Progenitor cell of endocrine pancreas (in vitro differentiated cells): ENCODE data around the gene C17orf78. TPM values are rescaled to one million over a fixed set of nuclear protein-coding genes. Genes with fewer than 3 reads are reported as not detected.

Source experiments
- DNase-seq: peaks from one replicate; pipeline ENCODE4 v3.0.0; 2021; ENCODE audit warnings: low spot score; ENCODE audit not compliant: unreplicated experiment
- H3K27ac Mint-ChIP-seq: 2 replicates; pipeline ENCODE4 v1.8.0; 2021; ENCODE audit warnings: mild to moderate bottlenecking, moderate library complexity, mixed read lengths
- H3K27me3 Mint-ChIP-seq: 2 replicates; pipeline ENCODE4 v1.8.0; 2021; ENCODE audit warnings: mixed read lengths
- H3K36me3 Mint-ChIP-seq: 2 replicates; pipeline ENCODE4 v1.8.0; 2022; ENCODE audit warnings: mixed read lengths; ENCODE audit not compliant: insufficient read depth
- H3K4me1 Mint-ChIP-seq: 2 replicates; pipeline ENCODE4 v1.8.0; 2021; ENCODE audit warnings: low read depth, mixed read lengths
- H3K4me3 Mint-ChIP-seq: 2 replicates; pipeline ENCODE4 v1.8.0; 2021; ENCODE audit warnings: low read depth, mild to moderate bottlenecking, moderate library complexity, mixed read lengths
- H3K9me3 Mint-ChIP-seq: 2 replicates; pipeline ENCODE4 v1.8.0; 2021; ENCODE audit warnings: low read depth, mixed read lengths
- CTCF ChIP-seq: fragments of 200-600 bp; sonication (generic); IDR thresholded peaks from one replicate; pipeline ENCODE4 v1.5.0; 2021; ENCODE audit warnings: antibody characterized with exemption, mild to moderate bottlenecking; ENCODE audit not compliant: unreplicated experiment
- long read RNA-seq: library from polyadenylated mRNA; unstranded; transcript quantifications from one replicate; pipeline ENCODE4 v2.0.0, GENCODE V29; 2020
- total RNA-seq: library from RNA; stranded (reverse); gene quantifications from 2 replicates; pipeline ENCODE4 v1.2.1, GENCODE V29; 2021

Gene C17orf78
- not detected in 2 replicates for total RNA-seq
- long read RNA-seq = 0 reads

- H3K4me1 Mint-ChIP-seq = no peaks in the 10 kb centered on the region
- H3K27me3 Mint-ChIP-seq = no peaks in the 10 kb centered on the region
- H3K36me3 Mint-ChIP-seq = no peaks in the 10 kb centered on the region
- no peak within 1 kb of the TSS for H3K27ac Mint-ChIP-seq
- no peak for TF ChIP-seq CTCF
- H3K9me3 Mint-ChIP-seq = no peaks in the 10 kb centered on the region
- H3K4me3 Mint-ChIP-seq = no peak within 1 kb of the TSS
- DNase-seq = no peak
Measured at GRCh38 chr17:37375706-37376105, at the start of gene C17orf78. C17orf78 (plus strand) TSS chr17:37375985; CDS start chr17:37376093, 108 bp downstream.

- TF ChIP-seq CTCF = no peak
- DNase-seq = no peak
- Mint-ChIP-seq H3K4me1 (peaks cover 3% of the 10 kb centered on the region), H3K9me3 (no peaks in the 10 kb centered on the region), H3K4me3 (no peak overlapping the region), H3K27me3 (no peaks in the 10 kb centered on the region), H3K36me3 (peaks cover 13% of the 10 kb centered on the region), H3K27ac (peak overlapping the region; percentile 3)
Measured at GRCh38 chr17:37327341-37328090, 48.3 kb upstream of the C17orf78 start.

GRCh38 chr17:37338847-37339246, 36.9 kb upstream of the C17orf78 start:
- TF ChIP-seq CTCF = no peak
- H3K4me3 Mint-ChIP-seq = no peak overlapping the region
- no peaks in the 10 kb centered on the region for H3K27me3 Mint-ChIP-seq
- no peak overlapping the region for H3K27ac Mint-ChIP-seq
- peaks cover 5% of the 10 kb centered on the region for H3K36me3 Mint-ChIP-seq
- peaks cover 2% of the 10 kb centered on the region for H3K4me1 Mint-ChIP-seq
- no peaks in the 10 kb centered on the region for H3K9me3 Mint-ChIP-seq
- no peak for DNase-seq

DNA sequence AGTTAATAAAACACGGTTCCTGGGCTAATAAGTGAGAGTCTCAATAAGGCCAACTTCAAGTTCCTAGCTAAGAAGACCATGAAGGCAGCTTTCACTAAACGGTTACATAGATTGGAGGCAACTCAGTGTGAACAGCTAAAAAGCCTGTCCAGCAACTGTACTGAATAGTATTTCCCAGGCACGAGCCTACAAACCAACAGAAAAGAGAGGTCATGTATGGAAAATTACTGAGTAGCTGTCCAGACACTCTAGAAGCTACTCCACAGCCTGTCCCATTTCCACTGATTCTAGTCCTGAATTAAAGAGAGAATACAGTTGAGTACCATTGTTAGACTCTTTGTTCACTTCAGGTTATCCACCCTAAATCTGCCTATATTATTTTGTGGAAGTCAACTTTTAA, 36.5 kb upstream of the C17orf78 start:
- Mint-ChIP-seq H3K27me3 (no peaks in the 10 kb centered on the region), H3K9me3 (no peaks in the 10 kb centered on the region), H3K4me1 (peaks cover 2% of the 10 kb centered on the region), H3K4me3 (no peak overlapping the region), H3K36me3 (peaks cover 5% of the 10 kb centered on the region), H3K27ac (no peak overlapping the region)
- TF ChIP-seq CTCF = no peak
- no peak for DNase-seq

DNA sequence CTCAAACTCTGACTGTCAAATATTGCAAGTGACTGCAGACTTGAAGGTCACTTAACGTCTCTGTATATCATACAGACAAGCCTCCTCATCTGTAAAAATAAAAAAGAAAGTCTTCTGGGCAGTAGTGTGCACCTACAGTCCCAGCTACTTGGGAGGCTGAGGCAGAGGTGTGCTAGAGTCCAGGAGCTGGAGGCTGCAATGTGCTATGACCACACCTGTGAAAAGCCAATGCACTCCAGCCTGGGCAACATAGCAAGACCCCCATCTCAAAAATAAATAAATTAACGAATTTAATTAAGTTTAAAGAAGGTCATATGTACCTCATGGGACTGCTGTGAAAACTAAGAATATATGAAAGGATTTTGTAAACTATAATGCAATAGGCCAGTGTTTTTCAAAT, 35.0 kb upstream of the C17orf78 start:
- H3K27me3 Mint-ChIP-seq = no peaks in the 10 kb centered on the region
- peaks cover 4% of the 10 kb centered on the region for H3K4me1 Mint-ChIP-seq
- peaks cover 11% of the 10 kb centered on the region for H3K36me3 Mint-ChIP-seq
- no peak overlapping the region for H3K27ac Mint-ChIP-seq
- no peaks in the 10 kb centered on the region for H3K9me3 Mint-ChIP-seq
- no peak overlapping the region for H3K4me3 Mint-ChIP-seq
- DNase-seq = no peak
- TF ChIP-seq CTCF = no peak
